GM12878 (cell line): Measurements from ENCODE around the gene DNAJB4.

Experiments
- EED ChIP-seq: sonication (generic); IDR thresholded peaks from 2 replicates; pipeline ENCODE4 v1.6.1; 2016; ENCODE audit warnings: antibody characterized with exemption, low read depth
- EZH2 ChIP-seq: IDR thresholded peaks from 2 replicates; pipeline ENCODE4 v1.6.1; 2012; ENCODE audit warnings: low read depth, mild to moderate bottlenecking, control low read depth, inconsistent platforms, low read length, borderline replicate concordance; ENCODE audit not compliant: control insufficient read depth
- KDM1A ChIP-seq: fragments of 200-600 bp; sonication (generic); IDR thresholded peaks from 2 replicates; pipeline ENCODE4 v1.6.1; 2016; ENCODE audit warnings: borderline replicate concordance
- LARP7 ChIP-seq: fragments of 450-650 bp; IDR thresholded peaks from 2 replicates; pipeline ENCODE4 v1.6.1; 2017; ENCODE audit warnings: mild to moderate bottlenecking
- RBBP5 ChIP-seq: fragments of 200-600 bp; sonication (generic); conservative IDR thresholded peaks from 2 replicates; pipeline ENCODE4 v1.6.1; 2016
- RUNX3 ChIP-seq: IDR thresholded peaks from 2 replicates; pipeline ENCODE4 v1.6.1; 2012; ENCODE audit warnings: low read length, inconsistent platforms
- YY1 ChIP-seq: IDR thresholded peaks from 2 replicates; pipeline ENCODE4 v1.6.1; 2011; ENCODE audit warnings: low read depth, mild to moderate bottlenecking, low read length
- ZNF274 ChIP-seq: IDR thresholded peaks from one replicate; pipeline ENCODE4 v1.8.0; 2011; ENCODE audit not compliant: insufficient read length, insufficient read depth
- TF ChIP-seq, protein P1 (sequence below), 3 experiments: IDR thresholded peaks in 2 of 3; conservative IDR thresholded peaks in 1 of 3; 2 replicates each; pipeline ENCODE4 v1.5.1; 2011; ENCODE audit warnings: low read depth in 3 of 3, low read length in 3 of 3, mild to moderate bottlenecking in 3 of 3, control low read depth in 2 of 3, moderate library complexity in 2 of 3, inconsistent platforms in 1 of 3, mixed read lengths in 1 of 3; ENCODE audit not compliant: control insufficient read depth in 2 of 3, insufficient read depth in 1 of 3; ENCODE audit errors: extremely low read depth in 1 of 3
- TF ChIP-seq, protein P2 (sequence below): fragments of 450-650 bp; IDR thresholded peaks from 2 replicates; pipeline ENCODE4 v1.6.1; 2016; ENCODE audit warnings: mild to moderate bottlenecking

GRCh38 chr1:77955709-77956108 lies 49.0 kb upstream of the DNAJB4 start:
- TF ChIP-seq, protein P1, sequence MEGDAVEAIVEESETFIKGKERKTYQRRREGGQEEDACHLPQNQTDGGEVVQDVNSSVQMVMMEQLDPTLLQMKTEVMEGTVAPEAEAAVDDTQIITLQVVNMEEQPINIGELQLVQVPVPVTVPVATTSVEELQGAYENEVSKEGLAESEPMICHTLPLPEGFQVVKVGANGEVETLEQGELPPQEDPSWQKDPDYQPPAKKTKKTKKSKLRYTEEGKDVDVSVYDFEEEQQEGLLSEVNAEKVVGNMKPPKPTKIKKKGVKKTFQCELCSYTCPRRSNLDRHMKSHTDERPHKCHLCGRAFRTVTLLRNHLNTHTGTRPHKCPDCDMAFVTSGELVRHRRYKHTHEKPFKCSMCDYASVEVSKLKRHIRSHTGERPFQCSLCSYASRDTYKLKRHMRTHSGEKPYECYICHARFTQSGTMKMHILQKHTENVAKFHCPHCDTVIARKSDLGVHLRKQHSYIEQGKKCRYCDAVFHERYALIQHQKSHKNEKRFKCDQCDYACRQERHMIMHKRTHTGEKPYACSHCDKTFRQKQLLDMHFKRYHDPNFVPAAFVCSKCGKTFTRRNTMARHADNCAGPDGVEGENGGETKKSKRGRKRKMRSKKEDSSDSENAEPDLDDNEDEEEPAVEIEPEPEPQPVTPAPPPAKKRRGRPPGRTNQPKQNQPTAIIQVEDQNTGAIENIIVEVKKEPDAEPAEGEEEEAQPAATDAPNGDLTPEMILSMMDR (IDR thresholded peaks at IDR 0.05 in 2 of 3, conservative IDR thresholded peaks at IDR 0.05 in 1 of 3; ENCODE audit: control insufficient read depth in 2 of 3, extremely low read depth in 1 of 3, insufficient read depth in 1 of 3, low read depth in 3 of 3, low read length in 3 of 3), result no peak
- TF ChIP-seq LARP7 (no peak), RBBP5 (no peak), ZNF274 (no peak), YY1 (no peak), EZH2 (no peak), RUNX3 (no peak), EED (no peak), KDM1A (no peak)
- TF ChIP-seq, protein P2, sequence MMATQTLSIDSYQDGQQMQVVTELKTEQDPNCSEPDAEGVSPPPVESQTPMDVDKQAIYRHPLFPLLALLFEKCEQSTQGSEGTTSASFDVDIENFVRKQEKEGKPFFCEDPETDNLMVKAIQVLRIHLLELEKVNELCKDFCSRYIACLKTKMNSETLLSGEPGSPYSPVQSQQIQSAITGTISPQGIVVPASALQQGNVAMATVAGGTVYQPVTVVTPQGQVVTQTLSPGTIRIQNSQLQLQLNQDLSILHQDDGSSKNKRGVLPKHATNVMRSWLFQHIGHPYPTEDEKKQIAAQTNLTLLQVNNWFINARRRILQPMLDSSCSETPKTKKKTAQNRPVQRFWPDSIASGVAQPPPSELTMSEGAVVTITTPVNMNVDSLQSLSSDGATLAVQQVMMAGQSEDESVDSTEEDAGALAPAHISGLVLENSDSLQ, result no peak
